GM23248 (cell line): ENCODE results near the gene SCLT1.

Source experiments
- EZH2 ChIP-seq: fragments of 200-600 bp; sonication (generic); IDR thresholded peaks from 2 replicates; pipeline ENCODE4 v1.6.1; 2018; ENCODE audit warnings: antibody characterized with exemption, mild to moderate bottlenecking; ENCODE audit not compliant: insufficient read depth, poor library complexity, severe bottlenecking
- EZH2phosphoT487 ChIP-seq: fragments of 200-600 bp; sonication (generic); IDR thresholded peaks from 2 replicates; pipeline ENCODE4 v1.6.1; 2018; ENCODE audit warnings: antibody characterized with exemption, moderate library complexity, mild to moderate bottlenecking, low read depth; ENCODE audit not compliant: insufficient read depth

GRCh38 chr4:128879283-128879682 lies 214.1 kb downstream of the SCLT1 start:
- no peak for TF ChIP-seq EZH2
- TF ChIP-seq EZH2phosphoT487 = no peak
